ENCODE data around the gene RING1. TPM values are rescaled to one million over a fixed set of nuclear protein-coding genes. Genes with fewer than 3 reads are reported as not detected.
"Not testable (repeated sequence)": the region's sequence is repeated elsewhere in the genome, so short reads cannot be mapped to it uniquely, and the experiment has no call there.

Gene RING1
- total RNA-seq, 1 experiment from 2014 or later: 45.9 TPM

- Histone ChIP-seq H4K20me1 (ENCODE audit: insufficient read depth) (no peaks in the 10 kb centered on the region), H3K79me2 (ENCODE audit: insufficient read depth, low read length) (no peaks in the 10 kb centered on the region), H3K4me1 (ENCODE audit: control insufficient read depth in 1 of 2, insufficient read depth in 2 of 2, low read length in 2 of 2) (peaks cover 0 to 5% of the 10 kb centered on the region in 2 experiments; a peak in 1 of 4 replicates), H3K36me3 (ENCODE audit: control insufficient read depth in 1 of 2, insufficient read depth in 2 of 2, low read length in 2 of 2) (no peaks in the 10 kb centered on the region), H3K27ac (ENCODE audit: low read depth, low read length) (no peak overlapping the region), H3K4me2 (ENCODE audit: low read length) (no peak overlapping the region), H3K4me3 (replicated peaks in 1 of 2; ENCODE audit: low read depth in 1 of 2, low read length in 2 of 2) (no peak overlapping the region), H3K9ac (ENCODE audit: low read length) (no peak overlapping the region), H3K9me2 (ENCODE audit: insufficient read depth) (no peaks in the 10 kb centered on the region), H3K27me3 (ENCODE audit: insufficient read depth, low read length) (no peaks in the 10 kb centered on the region), H2AFZ (ENCODE audit: low read depth, low read length, poor library complexity, severe bottlenecking) (no peak overlapping the region), H3K9me3 (ENCODE audit: control insufficient read depth in 1 of 2, insufficient read depth in 1 of 2, low read depth in 1 of 2, low read length in 2 of 2) (no peaks in the 10 kb centered on the region)
- no TSS peak for BruUV-seq (replicated peaks)
- POLR2A ChIA-PET: no interaction called here
- intact Hi-C loops (cut with micrococcal nuclease): no loop called here
- RAD21 ChIA-PET (ENCODE audit: low non-redundant PET in 1 of 2, low total read pairs in 2 of 2, uncharacterized antibody in 2 of 2, unreplicated experiment in 2 of 2): no interaction called here
- TF ChIP-seq SRF (IDR thresholded peaks at IDR 0.05; ENCODE audit: low read depth) (no peak), SIN3A (IDR thresholded peaks at IDR 0.05; ENCODE audit: low read depth) (no peak), ATF3 (IDR thresholded peaks at IDR 0.05) (no peak), JUND (IDR thresholded peaks at IDR 0.05) (no peak), RAD21 (IDR thresholded peaks at IDR 0.05; ENCODE audit: low read depth) (no peak)
- TF ChIP-seq, protein P1, sequence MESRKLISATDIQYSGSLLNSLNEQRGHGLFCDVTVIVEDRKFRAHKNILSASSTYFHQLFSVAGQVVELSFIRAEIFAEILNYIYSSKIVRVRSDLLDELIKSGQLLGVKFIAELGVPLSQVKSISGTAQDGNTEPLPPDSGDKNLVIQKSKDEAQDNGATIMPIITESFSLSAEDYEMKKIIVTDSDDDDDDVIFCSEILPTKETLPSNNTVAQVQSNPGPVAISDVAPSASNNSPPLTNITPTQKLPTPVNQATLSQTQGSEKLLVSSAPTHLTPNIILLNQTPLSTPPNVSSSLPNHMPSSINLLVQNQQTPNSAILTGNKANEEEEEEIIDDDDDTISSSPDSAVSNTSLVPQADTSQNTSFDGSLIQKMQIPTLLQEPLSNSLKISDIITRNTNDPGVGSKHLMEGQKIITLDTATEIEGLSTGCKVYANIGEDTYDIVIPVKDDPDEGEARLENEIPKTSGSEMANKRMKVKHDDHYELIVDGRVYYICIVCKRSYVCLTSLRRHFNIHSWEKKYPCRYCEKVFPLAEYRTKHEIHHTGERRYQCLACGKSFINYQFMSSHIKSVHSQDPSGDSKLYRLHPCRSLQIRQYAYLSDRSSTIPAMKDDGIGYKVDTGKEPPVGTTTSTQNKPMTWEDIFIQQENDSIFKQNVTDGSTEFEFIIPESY (IDR thresholded peaks at IDR 0.05; ENCODE audit: extremely low read depth, insufficient replicate concordance, low read length): no peak
- ATAC-seq (no peak), DNase-seq (ENCODE audit: low read depth, low spot score) (no peak)
- CTCF ChIA-PET: no interaction called here
Observed at GRCh38 chr6:33217246-33217645, 8.9 kb downstream of the RING1 start.

- no TSS peak for BruUV-seq (replicated peaks)
- Histone ChIP-seq H3K27ac (ENCODE audit: low read depth, low read length) (no peak overlapping the region), H3K4me3 (replicated peaks in 1 of 2; ENCODE audit: low read depth in 1 of 2, low read length in 2 of 2) (no peak overlapping the region), H4K20me1 (ENCODE audit: insufficient read depth) (no peaks in the 10 kb centered on the region), H3K4me1 (ENCODE audit: control insufficient read depth in 1 of 2, insufficient read depth in 2 of 2, low read length in 2 of 2) (peaks cover 0 to 5% of the 10 kb centered on the region in 2 experiments; a peak in 1 of 4 replicates), H3K9ac (ENCODE audit: low read length) (no peak overlapping the region), H3K4me2 (ENCODE audit: low read length) (no peak overlapping the region), H3K36me3 (ENCODE audit: control insufficient read depth in 1 of 2, insufficient read depth in 2 of 2, low read length in 2 of 2) (no peaks in the 10 kb centered on the region), H2AFZ (ENCODE audit: low read depth, low read length, poor library complexity, severe bottlenecking) (no peak overlapping the region), H3K27me3 (ENCODE audit: insufficient read depth, low read length) (no peaks in the 10 kb centered on the region), H3K79me2 (ENCODE audit: insufficient read depth, low read length) (no peaks in the 10 kb centered on the region), H3K9me2 (ENCODE audit: insufficient read depth) (no peaks in the 10 kb centered on the region), H3K9me3 (ENCODE audit: control insufficient read depth in 1 of 2, insufficient read depth in 1 of 2, low read depth in 1 of 2, low read length in 2 of 2) (no peaks in the 10 kb centered on the region)
- ATAC-seq: no peak
- POLR2A ChIA-PET: no interaction called here
- intact Hi-C loops (cut with micrococcal nuclease): no loop called here
- RAD21 ChIA-PET (ENCODE audit: low non-redundant PET in 1 of 2, low total read pairs in 2 of 2, uncharacterized antibody in 2 of 2, unreplicated experiment in 2 of 2): no interaction called here
- TF ChIP-seq SP1 (IDR thresholded peaks at IDR 0.05; ENCODE audit: low read depth) (no peak), ATF3 (IDR thresholded peaks at IDR 0.05) (no peak), CBX3 (IDR thresholded peaks at IDR 0.05; ENCODE audit: low read depth) (no peak)
- no peak for DNase-seq (ENCODE audit: low read depth, low spot score)
- CTCF ChIA-PET: no interaction called here
Observed at GRCh38 chr6:33217681-33218080, 9.4 kb downstream of the RING1 start.

GRCh38 chr6:33226503-33227120 lies 18.3 kb downstream of the RING1 start:
- H4K20me1 ChIP-seq (ENCODE audit: insufficient read depth); intact Hi-C loops (cut with micrococcal nuclease); H3K27me3 ChIP-seq (ENCODE audit: insufficient read depth, low read length); H3K4me3 ChIP-seq (replicated peaks in 1 of 2; ENCODE audit: low read depth in 1 of 2, low read length in 2 of 2); CTCF ChIA-PET; H3K9me3 ChIP-seq (ENCODE audit: control insufficient read depth in 1 of 2, insufficient read depth in 1 of 2, low read depth in 1 of 2, low read length in 2 of 2); H3K79me2 ChIP-seq (ENCODE audit: insufficient read depth, low read length); H3K4me2 ChIP-seq (ENCODE audit: low read length); H3K36me3 ChIP-seq (ENCODE audit: control insufficient read depth in 1 of 2, insufficient read depth in 2 of 2, low read length in 2 of 2); H3K4me1 ChIP-seq (ENCODE audit: control insufficient read depth in 1 of 2, insufficient read depth in 2 of 2, low read length in 2 of 2); DNase-seq (ENCODE audit: low read depth, low spot score); H3K9ac ChIP-seq (ENCODE audit: low read length); H3K27ac ChIP-seq (ENCODE audit: low read depth, low read length); H2AFZ ChIP-seq (ENCODE audit: low read depth, low read length, poor library complexity, severe bottlenecking); BruUV-seq (replicated peaks); ATAC-seq; RAD21 ChIA-PET (ENCODE audit: low non-redundant PET in 1 of 2, low total read pairs in 2 of 2, uncharacterized antibody in 2 of 2, unreplicated experiment in 2 of 2); POLR2A ChIA-PET; H3K9me2 ChIP-seq (ENCODE audit: insufficient read depth): not testable (repeated sequence)

Measured in HCT116 (cell line).